ENCODE measurements around the gene GTPBP1.

DNA sequence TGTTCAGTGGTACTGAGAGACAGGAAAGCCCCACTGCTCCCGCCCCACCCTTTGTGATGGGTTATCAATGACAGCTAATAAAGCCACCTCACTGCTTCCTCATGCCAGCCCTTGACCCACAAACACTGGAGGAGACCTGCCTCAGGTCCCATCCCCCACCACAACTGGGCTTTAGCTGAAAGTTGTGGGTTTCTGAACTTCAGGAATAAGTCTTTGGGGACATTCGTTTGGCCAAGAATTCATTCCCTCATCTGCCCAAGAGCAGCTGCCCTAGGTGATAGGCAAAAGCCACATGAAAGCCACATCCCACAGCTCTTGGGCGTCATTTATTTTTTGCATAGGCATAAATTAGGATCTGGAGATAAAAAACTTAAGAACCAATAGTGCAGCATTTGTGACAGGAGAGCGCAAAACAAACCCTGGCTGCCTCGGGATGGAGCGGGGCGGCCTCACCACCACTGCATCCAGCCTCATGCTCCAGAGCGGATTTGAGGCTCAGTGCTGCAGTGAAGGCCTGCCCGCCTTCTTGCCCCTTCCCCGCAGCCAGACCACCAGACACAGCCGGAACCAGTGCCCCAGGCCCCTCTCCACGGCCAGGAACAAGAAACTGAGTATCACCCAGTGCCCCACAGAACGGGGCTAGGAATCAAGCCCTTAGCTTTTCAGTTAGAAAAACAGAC lies 28.8 kb downstream of the GTPBP1 start:
- TF ChIP-seq, protein P1, sequence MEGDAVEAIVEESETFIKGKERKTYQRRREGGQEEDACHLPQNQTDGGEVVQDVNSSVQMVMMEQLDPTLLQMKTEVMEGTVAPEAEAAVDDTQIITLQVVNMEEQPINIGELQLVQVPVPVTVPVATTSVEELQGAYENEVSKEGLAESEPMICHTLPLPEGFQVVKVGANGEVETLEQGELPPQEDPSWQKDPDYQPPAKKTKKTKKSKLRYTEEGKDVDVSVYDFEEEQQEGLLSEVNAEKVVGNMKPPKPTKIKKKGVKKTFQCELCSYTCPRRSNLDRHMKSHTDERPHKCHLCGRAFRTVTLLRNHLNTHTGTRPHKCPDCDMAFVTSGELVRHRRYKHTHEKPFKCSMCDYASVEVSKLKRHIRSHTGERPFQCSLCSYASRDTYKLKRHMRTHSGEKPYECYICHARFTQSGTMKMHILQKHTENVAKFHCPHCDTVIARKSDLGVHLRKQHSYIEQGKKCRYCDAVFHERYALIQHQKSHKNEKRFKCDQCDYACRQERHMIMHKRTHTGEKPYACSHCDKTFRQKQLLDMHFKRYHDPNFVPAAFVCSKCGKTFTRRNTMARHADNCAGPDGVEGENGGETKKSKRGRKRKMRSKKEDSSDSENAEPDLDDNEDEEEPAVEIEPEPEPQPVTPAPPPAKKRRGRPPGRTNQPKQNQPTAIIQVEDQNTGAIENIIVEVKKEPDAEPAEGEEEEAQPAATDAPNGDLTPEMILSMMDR (IDR thresholded peaks at IDR 0.05; ENCODE audit: insufficient read depth, low read depth, low read length): no peak
- TF ChIP-seq EZH2 (IDR thresholded peaks at IDR 0.05; ENCODE audit: insufficient read depth, low read length): no peak
